Astrocyte (in vitro differentiated cells and primary cell): Measurements from ENCODE around the gene CHCHD3.

Experiments used
- EZH2 ChIP-seq: IDR thresholded peaks from 2 replicates; pipeline ENCODE4 v1.6.1; 2012; ENCODE audit warnings: mild to moderate bottlenecking, low read length, inconsistent platforms; ENCODE audit not compliant: insufficient read depth
- TF ChIP-seq, protein P1 (sequence below): IDR thresholded peaks from 2 replicates; pipeline ENCODE4 v1.5.1; 2011; ENCODE audit warnings: low read depth, mild to moderate bottlenecking, inconsistent platforms, low read length, moderate library complexity; ENCODE audit not compliant: insufficient read depth

DNA sequence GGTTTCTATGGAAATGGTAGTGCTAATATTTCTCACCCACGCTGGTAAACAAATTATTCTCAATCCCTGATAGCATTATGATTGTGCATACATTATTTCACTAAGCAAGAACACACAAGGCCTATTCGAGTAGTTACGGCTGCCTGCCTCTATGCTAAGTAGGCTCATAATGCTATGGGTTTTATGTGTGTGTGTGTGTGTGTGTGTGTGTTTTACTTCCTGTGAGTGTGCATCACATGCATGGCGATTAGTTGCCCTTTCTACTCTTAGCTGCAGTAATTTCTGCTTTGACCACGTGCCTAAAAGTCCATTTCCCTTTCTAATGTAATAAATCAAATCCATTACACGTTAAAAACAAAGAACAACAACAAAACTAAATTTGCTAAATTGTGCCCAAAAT, 117.0 kb downstream of the CHCHD3 start:
- TF ChIP-seq EZH2: no peak
- TF ChIP-seq, protein P1, sequence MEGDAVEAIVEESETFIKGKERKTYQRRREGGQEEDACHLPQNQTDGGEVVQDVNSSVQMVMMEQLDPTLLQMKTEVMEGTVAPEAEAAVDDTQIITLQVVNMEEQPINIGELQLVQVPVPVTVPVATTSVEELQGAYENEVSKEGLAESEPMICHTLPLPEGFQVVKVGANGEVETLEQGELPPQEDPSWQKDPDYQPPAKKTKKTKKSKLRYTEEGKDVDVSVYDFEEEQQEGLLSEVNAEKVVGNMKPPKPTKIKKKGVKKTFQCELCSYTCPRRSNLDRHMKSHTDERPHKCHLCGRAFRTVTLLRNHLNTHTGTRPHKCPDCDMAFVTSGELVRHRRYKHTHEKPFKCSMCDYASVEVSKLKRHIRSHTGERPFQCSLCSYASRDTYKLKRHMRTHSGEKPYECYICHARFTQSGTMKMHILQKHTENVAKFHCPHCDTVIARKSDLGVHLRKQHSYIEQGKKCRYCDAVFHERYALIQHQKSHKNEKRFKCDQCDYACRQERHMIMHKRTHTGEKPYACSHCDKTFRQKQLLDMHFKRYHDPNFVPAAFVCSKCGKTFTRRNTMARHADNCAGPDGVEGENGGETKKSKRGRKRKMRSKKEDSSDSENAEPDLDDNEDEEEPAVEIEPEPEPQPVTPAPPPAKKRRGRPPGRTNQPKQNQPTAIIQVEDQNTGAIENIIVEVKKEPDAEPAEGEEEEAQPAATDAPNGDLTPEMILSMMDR: no peak
